HEK293T (cell line): Measurements from ENCODE around the gene GUCY1A2.

Experiments used
- CTCF ChIA-PET: fragments of 350-600 bp; formaldehyde crosslinking; extraction: SDS; loops from one replicate; lab custom pipeline; 2021; ENCODE audit warnings: antibody characterized with exemption, inconsistent platforms; lab: Yijun Ruan, JAX
- POLR2A ChIA-PET: fragments of 350-600 bp; formaldehyde crosslinking; extraction: SDS; loops from one replicate; lab custom pipeline; 2020; ENCODE audit warnings: antibody characterized with exemption, inconsistent platforms; lab: Yijun Ruan, JAX
- DNase-seq: peaks from one replicate; pipeline ENCODE4 v3.0.0; 2012; ENCODE audit warnings: mixed read lengths; ENCODE audit errors: extremely low spot score
- ARNT ChIP-seq: fragments of 450-650 bp; IDR thresholded peaks from 2 replicates; pipeline ENCODE4 v1.6.1; 2017; ENCODE audit warnings: mild to moderate bottlenecking
- BHLHE40 ChIP-seq: fragments of 450-650 bp; IDR thresholded peaks from 2 replicates; pipeline ENCODE4 v1.6.1; 2016; ENCODE audit warnings: mild to moderate bottlenecking, moderate library complexity, borderline replicate concordance
- CTBP1 ChIP-seq: fragments of 450-650 bp; IDR thresholded peaks from 2 replicates; pipeline ENCODE4 v1.6.1; 2016; ENCODE audit warnings: borderline replicate concordance
- ELF4 ChIP-seq: fragments of 450-650 bp; IDR thresholded peaks from 2 replicates; pipeline ENCODE4 v1.6.1; 2017; ENCODE audit warnings: antibody characterized with exemption
- FOXA1 ChIP-seq: fragments of 450-650 bp; IDR thresholded peaks from 2 replicates; pipeline ENCODE4 v1.6.1; 2016; ENCODE audit warnings: mild to moderate bottlenecking
- FOXK2 ChIP-seq: fragments of 450-650 bp; IDR thresholded peaks from 2 replicates; pipeline ENCODE4 v1.6.1; 2016; ENCODE audit warnings: mild to moderate bottlenecking
- FOXM1 ChIP-seq: fragments of 450-650 bp; IDR thresholded peaks from 2 replicates; pipeline ENCODE4 v1.6.1; 2017; ENCODE audit warnings: mild to moderate bottlenecking, borderline replicate concordance
- HDGF ChIP-seq: fragments of 450-650 bp; IDR thresholded peaks from 2 replicates; pipeline ENCODE4 v1.6.1; 2017; ENCODE audit warnings: antibody characterized with exemption, borderline replicate concordance
- L3MBTL2 ChIP-seq: fragments of 450-650 bp; conservative IDR thresholded peaks from 2 replicates; pipeline ENCODE4 v1.6.1; 2016; ENCODE audit warnings: mild to moderate bottlenecking
- LEF1 ChIP-seq: fragments of 450-650 bp; IDR thresholded peaks from 2 replicates; pipeline ENCODE4 v1.6.1; 2017; ENCODE audit warnings: mild to moderate bottlenecking, borderline replicate concordance
- NFRKB ChIP-seq: fragments of 450-650 bp; IDR thresholded peaks from 2 replicates; pipeline ENCODE4 v1.6.1; 2016; ENCODE audit warnings: mild to moderate bottlenecking, moderate library complexity
- PKNOX1 ChIP-seq: fragments of 450-650 bp; IDR thresholded peaks from 2 replicates; pipeline ENCODE4 v1.6.1; 2016
- SP1 ChIP-seq: fragments of 450-650 bp; IDR thresholded peaks from 2 replicates; pipeline ENCODE4 v1.6.1; 2017
- SUZ12 ChIP-seq: fragments of 450-650 bp; IDR thresholded peaks from 2 replicates; pipeline ENCODE4 v1.6.1; 2016; ENCODE audit warnings: mild to moderate bottlenecking
- TARDBP ChIP-seq: fragments of 450-650 bp; IDR thresholded peaks from 2 replicates; pipeline ENCODE4 v1.6.1; 2016
- ZNF384 ChIP-seq: fragments of 450-650 bp; IDR thresholded peaks from 2 replicates; pipeline ENCODE4 v1.6.1; 2016

Gene GUCY1A2

GRCh38 chr11:106733635-106734034 lies 284.6 kb downstream of the GUCY1A2 start:
- TF ChIP-seq L3MBTL2 (no peak), SUZ12 (no peak), ZNF384 (no peak), BHLHE40 (no peak), FOXA1 (no peak), PKNOX1 (no peak), HDGF (no peak)
- ChIA-PET CTCF (no interaction called here), POLR2A (no interaction called here)
- DNase-seq: no peak

GRCh38 chr11:106728859-106729258 lies 289.4 kb downstream of the GUCY1A2 start:
- ChIA-PET CTCF (interaction anchor here (0.6 kb wide), 1 partner anchor 288 kb away, joined by 3 read pairs; no protein-coding TSS in a partner anchor), POLR2A (no interaction called here)
- TF ChIP-seq SP1 (no peak), L3MBTL2 (no peak), TARDBP (no peak), ARNT (no peak), HDGF (no peak), FOXK2 (no peak), FOXM1 (no peak), BHLHE40 (no peak)
- DNase-seq: no peak

GRCh38 chr11:106728379-106728778 lies 289.9 kb downstream of the GUCY1A2 start:
- POLR2A ChIA-PET: no interaction called here
- CTCF ChIA-PET: interaction anchor here (0.6 kb wide), 1 partner anchor 289 kb away, joined by 3 read pairs; no protein-coding TSS in a partner anchor
- no peak for DNase-seq
- TF ChIP-seq SP1: no peak
- no peak for TF ChIP-seq NFRKB
- TF ChIP-seq ARNT: no peak
- no peak for TF ChIP-seq FOXM1
- TF ChIP-seq ELF4: no peak
- TF ChIP-seq HDGF: no peak
- no peak for TF ChIP-seq FOXK2
- TF ChIP-seq ZNF384: no peak
- TF ChIP-seq L3MBTL2: no peak

- CTCF ChIA-PET: interaction anchor here (0.8 kb wide), 1 partner anchor 310 kb away, joined by 4 read pairs; no protein-coding TSS in a partner anchor
- no peak for DNase-seq
- TF ChIP-seq HDGF (no peak), SUZ12 (no peak), TARDBP (no peak), NFRKB (no peak), ARNT (no peak), LEF1 (no peak), ZNF384 (no peak), BHLHE40 (no peak), L3MBTL2 (no peak), SP1 (no peak), FOXM1 (no peak), FOXA1 (no peak), FOXK2 (no peak), ELF4 (no peak), PKNOX1 (no peak)
- POLR2A ChIA-PET: no interaction called here
Observed at GRCh38 chr11:106727256-106727655, 291.0 kb downstream of the GUCY1A2 start.

GRCh38 chr11:106724293-106724892 lies 293.9 kb downstream of the GUCY1A2 start:
- POLR2A ChIA-PET: no interaction called here
- CTCF ChIA-PET: no interaction called here
- no peak for DNase-seq
- TF ChIP-seq SUZ12: no peak
- no peak for TF ChIP-seq FOXK2
- TF ChIP-seq FOXA1: no peak
- TF ChIP-seq LEF1: no peak
- no peak for TF ChIP-seq ELF4
- TF ChIP-seq ZNF384: no peak
- TF ChIP-seq PKNOX1: no peak
- no peak for TF ChIP-seq HDGF
- no peak for TF ChIP-seq FOXM1
- TF ChIP-seq NFRKB: no peak
- TF ChIP-seq L3MBTL2: no peak
- no peak for TF ChIP-seq ARNT
- no peak for TF ChIP-seq BHLHE40

GRCh38 chr11:106723071-106723470 lies 295.2 kb downstream of the GUCY1A2 start:
- DNase-seq: no peak
- CTCF ChIA-PET: no interaction called here
- POLR2A ChIA-PET: no interaction called here
- TF ChIP-seq CTBP1 (no peak), FOXA1 (no peak), TARDBP (no peak), FOXM1 (no peak), LEF1 (no peak), ELF4 (no peak), NFRKB (no peak), ZNF384 (no peak), ARNT (no peak), BHLHE40 (no peak), SUZ12 (no peak), FOXK2 (no peak), PKNOX1 (no peak), SP1 (no peak)
